ENCODE data around the gene COG3.

The COG3 gene

DNA sequence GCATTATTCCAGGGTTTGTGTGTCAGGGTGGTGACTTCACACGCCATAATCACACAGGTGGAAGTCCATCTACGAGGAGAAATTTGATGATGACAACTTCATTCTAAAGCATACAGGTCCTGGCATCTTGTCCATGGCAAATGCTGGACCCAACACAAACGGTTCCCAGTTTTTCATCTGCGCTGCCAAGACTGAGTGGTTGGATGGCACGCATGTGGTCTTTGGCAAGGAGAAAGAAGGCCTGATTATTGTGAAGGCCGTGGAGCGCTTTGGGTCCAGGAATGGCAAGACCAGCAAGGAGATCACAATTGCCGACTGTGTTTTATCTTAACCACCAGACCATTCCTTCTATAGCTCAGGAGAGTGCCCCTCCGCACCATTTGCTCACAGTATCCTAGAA lies 28.4 kb upstream of the COG3 start:
- DNase-seq (ENCODE audit: low read depth in 1 of 2, low spot score in 1 of 2), result no peak
- TF ChIP-seq CTCF (IDR thresholded peaks at IDR 0.05; ENCODE audit: insufficient read depth, low read length) (no peak), GABPA (IDR thresholded peaks at IDR 0.05; ENCODE audit: low read depth) (no peak), SPI1 (IDR thresholded peaks at IDR 0.05; ENCODE audit: borderline replicate concordance, low read depth) (no peak), POLR2AphosphoS5 (IDR thresholded peaks at IDR 0.05; ENCODE audit: low read depth) (no peak)
- TF ChIP-seq, protein P1, sequence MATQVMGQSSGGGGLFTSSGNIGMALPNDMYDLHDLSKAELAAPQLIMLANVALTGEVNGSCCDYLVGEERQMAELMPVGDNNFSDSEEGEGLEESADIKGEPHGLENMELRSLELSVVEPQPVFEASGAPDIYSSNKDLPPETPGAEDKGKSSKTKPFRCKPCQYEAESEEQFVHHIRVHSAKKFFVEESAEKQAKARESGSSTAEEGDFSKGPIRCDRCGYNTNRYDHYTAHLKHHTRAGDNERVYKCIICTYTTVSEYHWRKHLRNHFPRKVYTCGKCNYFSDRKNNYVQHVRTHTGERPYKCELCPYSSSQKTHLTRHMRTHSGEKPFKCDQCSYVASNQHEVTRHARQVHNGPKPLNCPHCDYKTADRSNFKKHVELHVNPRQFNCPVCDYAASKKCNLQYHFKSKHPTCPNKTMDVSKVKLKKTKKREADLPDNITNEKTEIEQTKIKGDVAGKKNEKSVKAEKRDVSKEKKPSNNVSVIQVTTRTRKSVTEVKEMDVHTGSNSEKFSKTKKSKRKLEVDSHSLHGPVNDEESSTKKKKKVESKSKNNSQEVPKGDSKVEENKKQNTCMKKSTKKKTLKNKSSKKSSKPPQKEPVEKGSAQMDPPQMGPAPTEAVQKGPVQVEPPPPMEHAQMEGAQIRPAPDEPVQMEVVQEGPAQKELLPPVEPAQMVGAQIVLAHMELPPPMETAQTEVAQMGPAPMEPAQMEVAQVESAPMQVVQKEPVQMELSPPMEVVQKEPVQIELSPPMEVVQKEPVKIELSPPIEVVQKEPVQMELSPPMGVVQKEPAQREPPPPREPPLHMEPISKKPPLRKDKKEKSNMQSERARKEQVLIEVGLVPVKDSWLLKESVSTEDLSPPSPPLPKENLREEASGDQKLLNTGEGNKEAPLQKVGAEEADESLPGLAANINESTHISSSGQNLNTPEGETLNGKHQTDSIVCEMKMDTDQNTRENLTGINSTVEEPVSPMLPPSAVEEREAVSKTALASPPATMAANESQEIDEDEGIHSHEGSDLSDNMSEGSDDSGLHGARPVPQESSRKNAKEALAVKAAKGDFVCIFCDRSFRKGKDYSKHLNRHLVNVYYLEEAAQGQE (IDR thresholded peaks at IDR 0.05; ENCODE audit: insufficient replicate concordance, low read depth), result no peak
- H3K27me3 ChIP-seq (ENCODE audit: insufficient read depth, poor library complexity, severe bottlenecking), result no peaks in the 10 kb centered on the region
- no peak overlapping the region for H3K4me3 ChIP-seq (replicated peaks; ENCODE audit: insufficient read depth, low read length)
- H3K27ac ChIP-seq (replicated peaks), result no peak overlapping the region

GRCh38 chr13:45436953-45437352 lies 27.8 kb upstream of the COG3 start:
- Histone ChIP-seq H3K4me3 (replicated peaks; ENCODE audit: insufficient read depth, low read length) (no peak overlapping the region), H3K27me3 (ENCODE audit: insufficient read depth, poor library complexity, severe bottlenecking) (no peaks in the 10 kb centered on the region), H3K27ac (replicated peaks) (no peak overlapping the region)
- TF ChIP-seq SPI1 (IDR thresholded peaks at IDR 0.05; ENCODE audit: borderline replicate concordance, low read depth) (no peak), GABPA (IDR thresholded peaks at IDR 0.05; ENCODE audit: low read depth) (no peak), CTCF (IDR thresholded peaks at IDR 0.05; ENCODE audit: insufficient read depth, low read length) (no peak), POLR2AphosphoS5 (IDR thresholded peaks at IDR 0.05; ENCODE audit: low read depth) (no peak)
- TF ChIP-seq, protein P1 (IDR thresholded peaks at IDR 0.05; ENCODE audit: insufficient replicate concordance, low read depth), result no peak
- DNase-seq (ENCODE audit: low read depth in 1 of 2, low spot score in 1 of 2), result no peak

DNA sequence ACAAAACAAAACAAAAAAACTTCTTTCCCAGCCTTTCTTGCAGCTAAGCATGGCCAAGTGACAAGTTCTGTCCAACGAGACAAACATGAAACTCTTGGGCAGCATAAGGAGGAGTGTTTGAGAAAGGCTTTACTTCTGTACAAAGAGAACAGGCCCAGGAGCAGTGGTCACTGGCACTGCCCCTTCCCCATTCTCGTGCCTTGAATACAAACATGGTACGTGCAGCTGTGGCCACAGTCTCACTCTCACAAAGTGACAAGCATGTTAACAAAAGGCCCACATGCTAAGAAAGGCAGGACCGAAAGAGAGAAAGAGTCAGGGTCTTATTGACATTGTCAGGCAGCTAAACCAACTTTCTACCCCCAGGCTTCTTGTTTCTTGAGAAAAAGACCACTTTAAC lies 26.8 kb upstream of the COG3 start:
- Histone ChIP-seq H3K4me3 (replicated peaks; ENCODE audit: insufficient read depth, low read length) (no peak overlapping the region), H3K27me3 (ENCODE audit: insufficient read depth, poor library complexity, severe bottlenecking) (no peaks in the 10 kb centered on the region)

More for the DNA sequence above, 26.8 kb upstream of the COG3 start:
- DNase-seq (ENCODE audit: low read depth in 1 of 2, low spot score in 1 of 2), result no peak
- TF ChIP-seq, protein P1 (IDR thresholded peaks at IDR 0.05; ENCODE audit: insufficient replicate concordance, low read depth), result no peak
- TF ChIP-seq SPI1 (IDR thresholded peaks at IDR 0.05; ENCODE audit: borderline replicate concordance, low read depth) (no peak), POLR2AphosphoS5 (IDR thresholded peaks at IDR 0.05; ENCODE audit: low read depth) (no peak), GABPA (IDR thresholded peaks at IDR 0.05; ENCODE audit: low read depth) (no peak)
- H3K27ac ChIP-seq (replicated peaks), result no peak overlapping the region

Data from HL-60 (cell line).